Head of caudate nucleus (tissue), 42 donors: ENCODE measurements around the gene RNF148.
"Not testable (repeated sequence)": the region's sequence is repeated elsewhere in the genome, so short reads cannot be mapped to it uniquely, and the experiment has no call there.

Experiments
- DNase-seq, 42 donors: peaks; one replicate each; pipeline versions ENCODE4 v3.0.0 to v3.0.0-alpha.2; 2020 to 2021; ENCODE audit warnings: mixed read lengths in 7 of 42
- intact Hi-C: fragments of 100-400 bp; cut with DNase I; formaldehyde crosslinking; loops from one replicate; pipeline ENCODE4 v1.15.0; 2022

Gene RNF148

GRCh38 chr7:122692769-122693309, 9.9 kb downstream of the RNF148 start:
- no peak for DNase-seq
- intact Hi-C loops = no loop called here

DNA sequence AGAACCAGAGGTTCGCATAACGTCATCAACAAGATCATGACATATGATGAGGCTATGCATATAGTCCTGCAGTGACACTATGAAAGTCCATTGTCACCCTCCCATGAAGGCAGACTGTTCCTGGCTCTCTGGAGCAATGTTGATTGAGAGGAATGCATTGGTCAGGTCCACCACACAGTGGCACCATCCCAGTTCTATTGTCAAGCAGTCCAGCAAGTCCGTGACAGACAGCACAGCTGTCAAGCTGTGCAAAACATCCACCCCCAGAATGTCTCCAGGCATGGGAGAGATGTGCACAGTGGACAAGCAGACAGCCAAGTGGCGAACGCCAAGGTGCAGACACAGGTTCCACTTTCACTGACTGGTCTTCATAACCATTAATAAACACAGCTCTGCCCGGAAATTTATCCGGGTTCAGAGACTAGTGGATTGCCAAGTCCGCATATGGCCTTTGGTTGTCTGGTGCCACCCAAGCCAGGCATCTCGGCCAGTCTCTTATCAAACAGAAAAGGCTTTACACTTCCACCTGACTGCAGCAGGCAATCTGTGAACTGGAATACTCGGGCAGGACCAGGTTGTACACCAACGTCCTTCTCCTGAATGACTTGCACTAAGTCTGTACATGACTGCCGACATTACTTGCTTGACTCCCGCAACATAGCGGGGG, 11.0 kb downstream of the RNF148 start:
- intact Hi-C loops = no loop called here
- no peak for DNase-seq

DNA sequence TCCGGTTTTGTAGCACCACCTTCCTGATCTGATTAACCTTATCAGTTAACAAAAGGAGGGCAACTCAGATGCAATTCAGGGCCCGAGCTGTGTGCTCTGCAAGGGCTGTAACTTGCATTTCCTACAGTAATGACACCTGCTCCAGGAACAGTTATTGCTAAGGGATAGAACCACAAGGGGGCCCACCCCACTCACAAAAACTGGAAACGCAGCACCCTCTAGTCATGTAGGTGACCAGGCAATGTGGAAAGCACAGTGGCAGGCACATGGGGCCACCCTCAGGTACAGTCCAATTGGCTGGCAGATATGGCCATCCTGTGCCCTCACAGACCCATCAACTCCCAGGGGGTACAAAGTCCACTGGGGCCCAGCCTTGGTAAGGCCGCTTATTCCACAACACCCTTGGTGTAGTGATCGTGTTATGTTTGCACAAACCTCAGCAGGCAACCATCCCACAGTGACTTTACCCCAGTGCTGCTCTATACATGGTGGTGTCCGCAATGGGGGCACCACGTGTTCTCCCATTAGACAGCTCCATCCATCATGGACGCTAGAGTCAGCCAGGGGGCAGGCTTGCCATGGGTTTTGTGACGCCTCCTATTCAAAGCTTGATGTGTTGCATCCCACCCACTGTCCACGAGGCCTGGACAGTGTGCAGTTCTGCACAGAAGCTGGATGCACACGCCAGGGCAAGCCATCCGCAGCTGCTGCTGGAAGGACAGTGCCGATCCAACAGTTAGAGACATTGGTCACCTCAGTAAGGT, 13.2 kb downstream of the RNF148 start:
- no peak for DNase-seq
- intact Hi-C loops = no loop called here

DNA sequence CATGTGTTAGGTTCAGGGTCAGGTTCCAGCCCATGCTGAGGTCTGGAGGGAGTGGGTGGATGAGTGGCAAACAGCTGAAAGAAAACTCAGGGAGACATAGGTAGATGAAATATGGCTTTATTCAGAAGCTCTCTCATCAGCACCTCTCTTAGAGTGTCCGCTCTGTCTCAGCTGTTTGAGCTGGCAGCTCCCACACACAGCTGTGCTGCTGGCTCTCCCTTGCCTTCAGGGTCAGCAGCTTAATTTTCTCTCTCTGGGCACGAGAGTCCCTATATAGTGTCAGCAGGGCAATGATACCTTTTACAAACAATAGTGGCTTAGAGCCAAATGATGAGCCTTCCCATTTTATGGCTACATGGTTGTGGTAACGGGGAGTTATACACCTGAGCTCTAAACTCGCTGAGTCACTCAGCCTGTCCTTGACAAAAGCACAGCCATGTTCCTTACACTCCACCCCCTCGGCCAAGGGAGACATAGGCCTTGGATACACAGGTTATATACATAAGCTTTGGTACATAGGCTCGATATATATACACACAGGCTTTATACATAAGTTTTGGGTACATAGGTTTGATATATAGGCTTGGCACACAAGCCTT, 14.2 kb downstream of the RNF148 start:
- no peak for DNase-seq
- intact Hi-C loops = no loop called here

DNA sequence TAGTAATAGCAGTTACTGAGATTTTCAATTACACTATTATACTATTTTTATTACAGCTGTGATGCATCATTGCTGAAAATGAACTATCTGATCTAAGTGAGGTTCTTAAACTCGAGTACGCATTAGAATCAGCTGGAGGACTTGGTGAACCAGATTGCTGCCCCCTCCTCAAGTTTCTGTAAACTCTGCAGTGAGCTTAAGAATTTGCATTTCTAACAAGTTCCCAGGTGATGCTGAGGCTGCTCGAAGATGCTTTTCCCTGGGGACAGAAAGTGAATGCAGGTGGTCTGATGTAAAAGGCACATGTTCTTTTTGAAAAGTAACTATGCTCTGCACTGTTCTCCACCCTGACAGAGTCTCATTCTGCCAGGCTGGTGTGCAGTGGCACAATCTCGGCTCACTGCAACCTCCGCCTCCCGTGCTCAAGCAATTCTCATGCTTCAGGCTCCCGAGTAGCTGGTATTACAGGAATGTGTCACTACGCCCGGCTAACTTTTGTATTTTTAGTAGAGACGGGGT, 16.3 kb downstream of the RNF148 start:
- intact Hi-C loops = no loop called here
- no peak for DNase-seq

GRCh38 chr7:122684504-122684903, 18.2 kb downstream of the RNF148 start:
- intact Hi-C loops = no loop called here
- DNase-seq = no peak

GRCh38 chr7:122682815-122683550, 19.7 kb downstream of the RNF148 start:
- DNase-seq = no peak
- intact Hi-C loops = no loop called here

GRCh38 chr7:122681186-122681585, 21.5 kb downstream of the RNF148 start:
- DNase-seq, intact Hi-C loops: not testable (repeated sequence)

- intact Hi-C loops = no loop called here
- DNase-seq = no peak
Measured at GRCh38 chr7:122679813-122680212, 22.9 kb downstream of the RNF148 start.

GRCh38 chr7:122679269-122679709, 23.4 kb downstream of the RNF148 start:
- intact Hi-C loops, DNase-seq: not testable (repeated sequence)

- intact Hi-C loops = no loop called here
- no peak for DNase-seq
Measured at GRCh38 chr7:122677149-122677548, 25.6 kb downstream of the RNF148 start.

- no peak for DNase-seq
- intact Hi-C loops = no loop called here
Measured at GRCh38 chr7:122676466-122676865, 26.3 kb downstream of the RNF148 start.

GRCh38 chr7:122675621-122676020, 27.1 kb downstream of the RNF148 start:
- intact Hi-C loops = no loop called here
- no peak for DNase-seq

GRCh38 chr7:122675011-122675410, 27.7 kb downstream of the RNF148 start:
- no peak for DNase-seq
- intact Hi-C loops = no loop called here

GRCh38 chr7:122674502-122674901, 28.2 kb downstream of the RNF148 start:
- no peak for DNase-seq
- intact Hi-C loops = no loop called here

GRCh38 chr7:122673951-122674350, 28.8 kb downstream of the RNF148 start:
- intact Hi-C loops = no loop called here
- DNase-seq = no peak

- intact Hi-C loops = no loop called here
Measured at GRCh38 chr7:122672536-122672935, 30.2 kb downstream of the RNF148 start.

DNA sequence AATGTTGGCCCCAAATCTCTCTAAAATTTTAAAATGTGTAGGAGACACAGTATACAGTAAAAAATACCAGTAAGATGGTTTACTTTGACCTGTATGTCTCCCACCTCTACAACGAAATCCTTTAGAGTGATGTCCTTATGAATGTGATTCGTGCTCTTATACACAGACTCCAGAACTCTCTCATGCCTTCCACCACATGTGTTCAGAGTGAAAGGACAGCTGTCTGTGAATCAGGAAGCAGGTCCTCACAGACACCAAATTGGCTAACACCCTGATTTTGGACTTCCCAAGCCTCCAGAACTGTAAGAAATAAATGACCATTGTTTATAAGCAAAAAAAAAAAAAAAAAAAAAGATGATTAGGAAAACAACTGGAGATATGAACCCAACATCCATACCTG, 39.0 kb downstream of the RNF148 start:
- no peak for DNase-seq
- intact Hi-C loops = no loop called here

More at GRCh38 chr7:122672536-122672935, 30.2 kb downstream of the RNF148 start:
- DNase-seq = no peak

DNA sequence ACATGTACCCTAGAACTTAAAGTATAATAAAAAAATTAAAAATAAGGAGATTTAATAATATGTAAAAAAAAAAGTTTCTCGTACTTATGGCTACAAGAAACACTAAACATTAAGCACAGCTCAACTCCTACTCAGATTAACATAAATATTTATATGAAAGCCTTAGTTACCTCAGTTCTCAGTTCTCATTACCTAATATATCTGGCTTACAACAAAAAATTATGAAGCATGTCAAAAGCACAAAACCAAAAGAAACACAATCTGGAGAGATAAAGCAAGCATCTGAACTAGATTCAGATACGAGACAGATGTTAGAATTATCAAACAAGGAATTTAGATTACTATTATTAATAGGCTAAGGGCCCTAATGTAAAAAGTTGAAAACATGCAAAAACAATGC, 43.9 kb downstream of the RNF148 start:
- no peak for DNase-seq
- intact Hi-C loops = no loop called here
